BE2C (cell line): Measurements from ENCODE around the gene ZNF544.
A peak's percentile ranks its signal among the peaks of the same experiment; 100 is the strongest.

Experiments used
- DNase-seq: peaks from one replicate; pipeline ENCODE4 v3.0.0-alpha.2; 2020
- H3K27me3 ChIP-seq: fragments of 250-450 bp; sonication (Bioruptor Pico); 2 replicates; pipeline ENCODE4 v1.5.1; 2020; ENCODE audit warnings: mild to moderate bottlenecking
- H3K36me3 ChIP-seq: fragments of 250-450 bp; sonication (Bioruptor Pico); 2 replicates; pipeline ENCODE4 v1.5.1; 2020; ENCODE audit warnings: mild to moderate bottlenecking
- H3K4me1 ChIP-seq: fragments of 250-450 bp; sonication (Bioruptor Pico); 2 replicates; pipeline ENCODE4 v1.5.1; 2020
- H3K4me3 ChIP-seq: 2 replicates; pipeline ENCODE4 v1.5.1; 2011; ENCODE audit warnings: low read depth, low read length
- H3K9me3 ChIP-seq: fragments of 250-450 bp; sonication (Bioruptor Pico); 2 replicates; pipeline ENCODE4 v1.5.1; 2020
- TF ChIP-seq, protein P1 (sequence below): IDR thresholded peaks from 2 replicates; pipeline ENCODE4 v1.5.1; 2012; ENCODE audit warnings: mild to moderate bottlenecking, low read depth, low read length

Gene ZNF544

DNA sequence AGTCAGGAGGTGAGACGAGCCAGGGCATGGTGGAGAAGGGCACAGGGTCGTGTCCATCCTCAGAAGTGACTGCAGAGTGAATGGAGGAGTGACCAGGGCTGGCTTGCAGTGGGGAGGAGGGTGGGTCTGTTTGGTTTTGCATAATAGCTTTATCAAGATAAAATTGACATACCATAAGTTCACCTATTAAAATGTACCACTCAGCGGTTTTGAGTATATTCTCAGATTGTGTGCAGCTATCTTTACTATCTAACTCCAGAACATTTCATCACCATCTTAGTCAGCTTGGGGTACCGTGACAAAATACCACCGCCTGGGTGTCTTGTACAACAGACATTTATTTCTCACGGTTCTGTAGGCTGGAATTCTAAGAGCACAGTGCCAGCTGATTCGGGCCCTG, 63.2 kb downstream of the ZNF544 start:
- peaks cover 93% of the 10 kb centered on the region for H3K36me3 ChIP-seq
- DNase-seq = no peak
- TF ChIP-seq, protein P1, sequence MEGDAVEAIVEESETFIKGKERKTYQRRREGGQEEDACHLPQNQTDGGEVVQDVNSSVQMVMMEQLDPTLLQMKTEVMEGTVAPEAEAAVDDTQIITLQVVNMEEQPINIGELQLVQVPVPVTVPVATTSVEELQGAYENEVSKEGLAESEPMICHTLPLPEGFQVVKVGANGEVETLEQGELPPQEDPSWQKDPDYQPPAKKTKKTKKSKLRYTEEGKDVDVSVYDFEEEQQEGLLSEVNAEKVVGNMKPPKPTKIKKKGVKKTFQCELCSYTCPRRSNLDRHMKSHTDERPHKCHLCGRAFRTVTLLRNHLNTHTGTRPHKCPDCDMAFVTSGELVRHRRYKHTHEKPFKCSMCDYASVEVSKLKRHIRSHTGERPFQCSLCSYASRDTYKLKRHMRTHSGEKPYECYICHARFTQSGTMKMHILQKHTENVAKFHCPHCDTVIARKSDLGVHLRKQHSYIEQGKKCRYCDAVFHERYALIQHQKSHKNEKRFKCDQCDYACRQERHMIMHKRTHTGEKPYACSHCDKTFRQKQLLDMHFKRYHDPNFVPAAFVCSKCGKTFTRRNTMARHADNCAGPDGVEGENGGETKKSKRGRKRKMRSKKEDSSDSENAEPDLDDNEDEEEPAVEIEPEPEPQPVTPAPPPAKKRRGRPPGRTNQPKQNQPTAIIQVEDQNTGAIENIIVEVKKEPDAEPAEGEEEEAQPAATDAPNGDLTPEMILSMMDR = no peak
- H3K9me3 ChIP-seq = peaks cover 11% of the 10 kb centered on the region
- no peaks in the 10 kb centered on the region for H3K27me3 ChIP-seq
- no peak overlapping the region for H3K4me3 ChIP-seq
- H3K4me1 ChIP-seq = no peaks in the 10 kb centered on the region

DNA sequence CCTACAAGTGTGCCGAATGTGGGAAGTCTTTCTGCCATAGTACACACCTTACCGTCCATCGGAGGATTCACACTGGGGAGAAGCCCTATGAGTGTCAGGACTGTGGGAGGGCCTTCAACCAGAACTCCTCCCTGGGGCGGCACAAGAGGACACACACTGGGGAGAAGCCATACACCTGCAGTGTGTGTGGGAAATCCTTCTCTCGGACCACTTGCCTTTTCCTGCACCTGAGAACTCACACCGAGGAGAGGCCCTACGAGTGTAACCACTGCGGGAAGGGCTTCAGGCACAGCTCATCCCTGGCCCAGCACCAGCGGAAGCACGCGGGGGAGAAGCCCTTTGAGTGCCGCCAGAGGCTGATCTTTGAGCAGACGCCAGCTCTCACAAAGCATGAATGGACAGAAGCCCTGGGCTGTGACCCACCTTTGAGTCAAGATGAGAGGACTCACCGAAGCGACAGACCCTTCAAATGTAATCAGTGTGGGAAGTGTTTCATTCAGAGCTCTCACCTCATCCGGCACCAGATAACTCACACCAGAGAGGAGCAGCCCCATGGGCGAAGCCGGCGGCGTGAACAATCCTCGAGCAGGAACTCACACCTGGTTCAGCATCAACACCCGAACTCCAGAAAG, 66.1 kb downstream of the ZNF544 start:
- DNase-seq = no peak
- Histone ChIP-seq H3K9me3 (peaks cover 11% of the 10 kb centered on the region), H3K36me3 (peaks cover 89% of the 10 kb centered on the region), H3K27me3 (no peaks in the 10 kb centered on the region), H3K4me3 (no peak overlapping the region), H3K4me1 (no peaks in the 10 kb centered on the region)
- TF ChIP-seq, protein P1 = no peak

DNA sequence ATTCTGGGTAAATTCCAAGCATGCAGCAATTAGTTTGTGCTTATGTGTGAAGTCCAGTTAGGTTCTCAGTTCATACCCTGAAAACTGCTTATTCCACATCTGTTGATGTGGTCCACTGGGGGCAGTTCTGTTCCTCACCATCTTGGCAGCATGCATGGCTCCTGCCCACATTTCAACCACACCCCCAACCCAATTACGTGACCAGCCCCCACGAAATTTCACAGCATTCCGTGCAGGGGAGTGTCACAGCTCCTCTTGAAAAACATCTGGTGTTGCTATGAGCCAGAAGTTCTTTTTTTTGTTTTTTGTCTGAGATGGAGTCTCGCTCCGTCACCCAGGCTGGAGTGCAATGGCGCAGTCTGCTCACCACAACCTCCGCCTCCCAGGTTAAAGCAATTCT, 67.4 kb downstream of the ZNF544 start:
- no peak for DNase-seq
- peaks cover 92% of the 10 kb centered on the region for H3K36me3 ChIP-seq
- TF ChIP-seq, protein P1 = no peak

DNA sequence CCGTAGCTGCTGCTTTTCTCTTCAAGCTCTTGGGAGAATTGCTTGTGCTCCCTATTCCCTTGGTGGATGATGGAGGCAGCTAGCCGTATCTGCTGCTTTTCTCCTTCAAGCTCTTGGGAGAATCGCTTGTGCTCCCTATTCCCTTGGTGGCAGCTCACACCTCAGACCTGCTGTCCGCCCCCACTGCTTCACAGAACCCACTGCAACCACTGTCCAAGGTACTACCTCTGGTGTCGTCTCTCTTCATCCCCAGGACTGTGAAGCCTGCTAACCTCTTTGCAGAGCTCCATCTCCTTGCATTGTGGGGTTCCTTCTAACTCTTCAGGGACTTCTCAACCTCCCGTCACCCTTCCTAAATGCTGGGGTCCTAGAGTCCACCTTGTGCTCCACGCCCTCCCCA, 71.9 kb downstream of the ZNF544 start:
- Histone ChIP-seq H3K36me3 (peaks cover 51% of the 10 kb centered on the region), H3K27me3 (no peaks in the 10 kb centered on the region), H3K4me1 (no peaks in the 10 kb centered on the region), H3K9me3 (no peaks in the 10 kb centered on the region), H3K4me3 (no peak overlapping the region)
- DNase-seq = no peak
- TF ChIP-seq, protein P1 = no peak

More for the DNA sequence above, 67.4 kb downstream of the ZNF544 start:
- Histone ChIP-seq H3K27me3 (no peaks in the 10 kb centered on the region), H3K4me1 (no peaks in the 10 kb centered on the region), H3K9me3 (peaks cover 11% of the 10 kb centered on the region), H3K4me3 (no peak overlapping the region)

DNA sequence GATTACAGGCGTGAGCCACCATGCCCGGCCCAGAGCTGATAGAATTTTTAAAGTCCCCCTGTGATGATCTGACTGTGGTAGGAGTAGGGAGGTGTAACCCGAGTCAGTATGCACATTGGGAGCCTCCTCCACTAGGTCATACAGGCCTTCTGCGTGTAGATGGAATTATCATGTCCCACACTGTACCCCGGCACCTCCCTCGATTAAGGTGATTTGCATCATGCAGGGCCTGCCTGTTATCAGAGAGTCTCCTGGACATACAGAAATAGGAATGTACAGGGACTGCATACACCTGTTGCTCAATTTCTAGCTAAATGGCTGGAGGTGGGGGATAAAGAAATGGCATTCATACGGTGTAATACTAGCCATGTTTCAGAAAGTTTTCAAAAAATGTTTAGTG, 75.5 kb downstream of the ZNF544 start:
- H3K4me3 ChIP-seq = no peak overlapping the region
- H3K4me1 ChIP-seq = no peaks in the 10 kb centered on the region
- TF ChIP-seq, protein P1 = no peak
- no peak for DNase-seq
- H3K36me3 ChIP-seq = peaks cover 53% of the 10 kb centered on the region
- no peaks in the 10 kb centered on the region for H3K27me3 ChIP-seq
- H3K9me3 ChIP-seq = no peaks in the 10 kb centered on the region

DNA sequence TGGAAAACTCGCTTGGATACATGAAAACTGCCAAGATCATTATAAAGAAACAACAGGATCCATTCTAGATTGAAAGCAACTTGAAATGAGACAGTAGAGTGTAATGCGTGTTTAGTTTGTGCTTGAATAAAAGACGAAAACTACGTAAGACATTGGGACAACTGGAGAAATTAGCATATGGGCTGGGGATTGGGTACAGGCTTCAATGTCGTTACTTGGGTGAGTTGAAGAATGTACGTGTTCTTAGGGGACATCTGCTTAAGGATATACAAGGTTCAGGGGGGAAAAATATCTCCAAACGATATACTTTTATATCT, 76.0 kb downstream of the ZNF544 start:
- TF ChIP-seq, protein P1 = no peak
- Histone ChIP-seq H3K9me3 (no peaks in the 10 kb centered on the region), H3K36me3 (peaks cover 53% of the 10 kb centered on the region), H3K4me1 (no peaks in the 10 kb centered on the region), H3K4me3 (peak overlapping the region; percentile 97), H3K27me3 (no peaks in the 10 kb centered on the region)
- no peak for DNase-seq
